GM12801 (cell line): Measurements from ENCODE around the gene KCNMA1.

Source experiments
- CTCF ChIP-seq: IDR thresholded peaks from one replicate; pipeline ENCODE4 v1.5.1; 2011; ENCODE audit warnings: control low read depth; ENCODE audit not compliant: insufficient read length; ENCODE audit errors: extremely low read depth

KCNMA1 gene

GRCh38 chr10:77606751-77607150 is 30.9 kb downstream of the KCNMA1 start:
- no peak for TF ChIP-seq CTCF

DNA sequence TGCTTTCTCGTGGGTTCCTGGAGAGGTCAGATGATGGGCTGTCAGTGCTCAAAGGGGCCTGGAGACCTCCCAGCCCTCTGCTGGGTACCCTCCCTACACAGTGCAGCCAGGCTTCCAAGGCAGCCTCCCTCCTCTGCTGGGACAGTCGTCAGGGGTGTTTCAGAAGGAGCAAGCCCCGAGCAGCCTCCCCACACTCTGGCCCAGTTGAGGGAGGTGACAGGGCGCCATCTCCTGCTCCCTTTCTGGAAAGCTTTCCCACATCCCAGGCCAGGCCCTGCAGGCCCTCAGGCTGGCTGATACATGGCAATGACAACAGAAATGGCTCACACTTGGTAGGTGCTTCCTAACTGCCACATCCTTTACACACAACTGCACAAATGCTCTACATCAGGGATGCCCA is 32.1 kb downstream of the KCNMA1 start:
- TF ChIP-seq CTCF: no peak

DNA sequence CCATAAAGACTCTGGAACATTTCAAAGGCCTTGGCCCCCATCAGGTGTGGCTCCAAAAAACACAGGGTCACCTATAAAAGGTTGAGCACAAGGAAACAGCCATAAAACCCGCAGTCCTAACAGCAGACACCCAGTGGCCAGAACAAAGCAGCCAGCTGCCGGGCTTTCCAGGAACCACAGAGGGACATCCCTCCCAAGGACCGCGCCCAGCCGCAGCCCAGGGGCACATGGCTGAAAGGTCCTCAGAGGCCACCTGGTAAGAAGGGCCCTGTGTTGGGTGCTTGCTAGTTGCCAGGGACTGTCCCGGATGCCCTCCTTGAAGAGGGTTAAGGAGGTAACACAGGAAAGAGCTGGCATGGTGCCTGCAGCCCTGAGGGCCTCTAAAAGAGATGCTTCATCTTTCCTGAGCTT is 32.7 kb downstream of the KCNMA1 start:
- TF ChIP-seq CTCF: no peak

- TF ChIP-seq CTCF: no peak
Observed at GRCh38 chr10:77604063-77604462, 33.5 kb downstream of the KCNMA1 start.

DNA sequence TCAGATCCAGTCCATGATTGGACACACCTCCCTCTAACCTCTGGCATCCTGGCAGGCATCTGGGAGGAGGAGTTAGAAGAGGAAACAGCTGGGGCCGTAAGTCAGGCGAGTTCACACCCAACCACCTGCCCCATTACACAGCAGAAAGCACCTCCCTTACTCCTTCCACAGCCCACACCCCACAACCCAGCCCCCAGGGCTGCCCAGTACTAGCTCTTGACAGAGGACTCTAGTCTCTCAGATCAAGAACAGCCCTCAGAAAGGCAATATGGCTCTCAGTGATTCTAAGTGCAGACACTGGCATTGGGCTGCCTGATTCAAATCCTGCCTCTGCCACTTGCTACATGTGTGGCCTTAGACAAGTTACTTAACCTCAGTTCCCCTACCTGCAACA is 34.1 kb downstream of the KCNMA1 start:
- no peak for TF ChIP-seq CTCF

DNA sequence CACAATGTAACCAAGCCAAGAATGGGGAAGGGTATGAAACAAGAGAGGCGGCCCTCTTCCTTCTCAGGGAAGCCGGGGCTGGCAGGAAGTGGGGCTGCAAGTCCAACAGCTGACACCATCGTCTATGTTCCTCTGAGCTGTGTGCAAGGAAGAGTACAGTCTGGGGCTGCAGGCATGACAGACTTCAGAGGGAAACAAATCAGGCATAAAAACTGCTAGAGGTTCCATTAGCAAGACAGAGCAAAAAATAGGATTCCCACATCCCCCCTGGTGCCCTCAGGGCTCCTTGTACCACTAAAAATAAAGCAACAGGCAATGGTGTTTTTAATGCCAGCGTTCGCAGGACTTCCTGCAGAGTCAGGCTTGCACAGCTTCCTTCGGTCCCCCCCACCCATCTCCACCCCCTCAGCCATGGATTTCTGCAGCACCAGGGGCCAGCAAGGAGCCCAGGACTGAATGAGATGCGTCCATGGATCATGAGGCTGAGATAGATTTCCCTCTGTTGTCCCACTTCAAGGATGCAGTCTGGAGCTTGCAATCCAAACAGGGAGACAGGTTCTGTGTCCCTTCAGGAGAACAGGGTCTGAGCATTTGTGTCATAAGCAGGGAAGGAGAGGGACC is 34.6 kb downstream of the KCNMA1 start:
- TF ChIP-seq CTCF: no peak

GRCh38 chr10:77602231-77602912 is 35.2 kb downstream of the KCNMA1 start:
- TF ChIP-seq CTCF: no peak

GRCh38 chr10:77601488-77601887 is 36.1 kb downstream of the KCNMA1 start:
- TF ChIP-seq CTCF: no peak
